ENCODE measurements around the gene MYO7B. TPM values are rescaled to one million over a fixed set of nuclear protein-coding genes. Genes with fewer than 3 reads are reported as not detected.

The MYO7B gene
- total RNA-seq, 1 donor from 2014 or later: not detected

DNA sequence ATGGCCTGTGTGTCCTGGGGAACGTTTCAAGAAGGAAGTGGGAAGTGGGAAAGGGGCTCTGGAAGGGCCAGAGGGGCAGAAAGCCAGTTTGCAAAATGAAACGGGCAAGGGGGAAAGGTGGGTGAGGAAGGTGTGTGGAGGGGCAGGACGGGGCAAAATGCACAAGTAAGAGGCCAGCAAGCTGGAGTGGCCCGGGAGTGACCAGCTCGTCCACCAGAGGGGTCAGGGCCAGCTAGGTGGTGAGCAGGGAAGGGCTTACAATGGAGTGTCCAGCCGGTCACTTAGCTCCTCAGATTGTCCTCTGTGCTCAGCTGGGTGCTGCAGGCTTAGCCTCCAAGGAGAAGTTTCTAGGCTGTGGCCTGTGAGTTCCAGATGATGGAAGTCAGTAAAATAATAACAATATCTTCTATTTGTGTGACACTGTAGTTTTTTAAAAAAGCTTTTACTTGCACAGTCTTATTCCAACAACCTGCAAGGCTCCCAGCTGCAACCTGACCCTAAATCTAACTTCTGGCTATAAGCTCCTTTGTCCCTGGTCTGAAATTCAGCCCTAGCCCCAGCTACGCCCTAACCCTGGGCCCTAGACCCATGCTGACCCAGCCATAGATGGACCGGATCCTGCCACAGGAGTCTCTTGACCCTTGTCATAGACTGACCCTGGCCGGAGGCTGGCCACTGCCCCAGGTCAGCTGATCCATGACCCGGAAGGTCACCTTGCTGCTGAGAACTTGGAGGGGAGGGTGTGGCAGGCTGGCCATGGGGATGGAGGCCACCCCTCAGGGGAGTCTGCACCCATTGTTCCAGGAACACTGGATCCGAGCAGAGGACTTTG lies 29.2 kb downstream of the MYO7B start:
- TF ChIP-seq, protein P1, sequence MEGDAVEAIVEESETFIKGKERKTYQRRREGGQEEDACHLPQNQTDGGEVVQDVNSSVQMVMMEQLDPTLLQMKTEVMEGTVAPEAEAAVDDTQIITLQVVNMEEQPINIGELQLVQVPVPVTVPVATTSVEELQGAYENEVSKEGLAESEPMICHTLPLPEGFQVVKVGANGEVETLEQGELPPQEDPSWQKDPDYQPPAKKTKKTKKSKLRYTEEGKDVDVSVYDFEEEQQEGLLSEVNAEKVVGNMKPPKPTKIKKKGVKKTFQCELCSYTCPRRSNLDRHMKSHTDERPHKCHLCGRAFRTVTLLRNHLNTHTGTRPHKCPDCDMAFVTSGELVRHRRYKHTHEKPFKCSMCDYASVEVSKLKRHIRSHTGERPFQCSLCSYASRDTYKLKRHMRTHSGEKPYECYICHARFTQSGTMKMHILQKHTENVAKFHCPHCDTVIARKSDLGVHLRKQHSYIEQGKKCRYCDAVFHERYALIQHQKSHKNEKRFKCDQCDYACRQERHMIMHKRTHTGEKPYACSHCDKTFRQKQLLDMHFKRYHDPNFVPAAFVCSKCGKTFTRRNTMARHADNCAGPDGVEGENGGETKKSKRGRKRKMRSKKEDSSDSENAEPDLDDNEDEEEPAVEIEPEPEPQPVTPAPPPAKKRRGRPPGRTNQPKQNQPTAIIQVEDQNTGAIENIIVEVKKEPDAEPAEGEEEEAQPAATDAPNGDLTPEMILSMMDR (IDR thresholded peaks at IDR 0.05; ENCODE audit: insufficient read depth, low read length, severe bottlenecking): no peak
- DNase-seq (ENCODE audit: low read depth) (no peak), FAIRE-seq (no peak)
- no peaks in the 10 kb centered on the region for H3K36me3 ChIP-seq (ENCODE audit: control insufficient read depth, insufficient read depth, low read length)
- no peak overlapping the region for H3K4me3 ChIP-seq (ENCODE audit: low read depth, low read length)
- peaks cover 4% of the 10 kb centered on the region for H3K27me3 ChIP-seq (ENCODE audit: control insufficient read depth, insufficient read depth, low read length)

DNA sequence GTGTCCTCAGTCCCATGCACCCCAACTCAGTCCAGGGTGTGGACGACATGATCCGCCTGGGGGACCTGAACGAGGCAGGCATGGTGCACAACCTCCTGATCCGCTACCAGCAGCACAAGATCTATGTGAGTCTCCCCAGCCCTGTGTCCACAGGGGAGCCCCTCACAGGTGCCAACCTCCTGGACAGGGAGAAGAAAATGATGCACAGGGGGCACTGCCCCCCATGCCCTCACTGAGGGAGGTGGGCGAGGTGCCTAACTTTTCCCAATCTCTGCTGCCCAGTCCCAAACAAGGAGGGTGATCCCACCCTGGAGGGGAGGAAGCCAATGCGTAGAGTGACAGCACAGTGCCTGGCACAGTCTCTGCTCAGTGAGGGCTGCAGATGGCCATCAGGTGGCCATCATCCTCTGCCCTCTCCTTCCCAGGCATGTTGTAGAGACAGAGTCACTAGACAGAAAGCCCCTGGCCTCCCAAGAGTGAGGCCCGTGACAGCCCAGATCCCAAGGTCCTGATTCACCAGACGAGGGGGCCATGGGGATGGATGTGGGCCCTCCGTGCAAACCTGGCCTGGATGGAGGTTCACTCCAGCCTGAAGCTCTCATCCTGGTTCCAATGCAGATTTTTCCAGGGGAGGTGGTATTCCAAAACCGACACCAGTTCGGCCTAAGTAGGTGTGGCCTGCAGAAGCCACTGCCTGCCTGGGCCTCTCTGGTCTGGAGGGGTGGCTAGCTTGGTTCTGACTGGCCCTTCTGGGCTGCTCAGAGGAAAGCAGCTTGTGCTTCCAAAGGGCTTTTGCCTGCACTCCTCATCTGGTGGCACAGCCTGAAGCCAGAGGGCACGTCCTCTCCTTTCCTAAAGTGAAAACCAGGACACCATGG lies 30.0 kb downstream of the MYO7B start:
- Histone ChIP-seq H3K4me3 (ENCODE audit: low read depth, low read length) (no peak overlapping the region), H3K27me3 (ENCODE audit: control insufficient read depth, insufficient read depth, low read length) (peaks cover 4% of the 10 kb centered on the region), H3K36me3 (ENCODE audit: control insufficient read depth, insufficient read depth, low read length) (no peaks in the 10 kb centered on the region)
- no peak for FAIRE-seq
- TF ChIP-seq, protein P1 (IDR thresholded peaks at IDR 0.05; ENCODE audit: insufficient read depth, low read length, severe bottlenecking): no peak
- DNase-seq (ENCODE audit: low read depth): no peak

DNA sequence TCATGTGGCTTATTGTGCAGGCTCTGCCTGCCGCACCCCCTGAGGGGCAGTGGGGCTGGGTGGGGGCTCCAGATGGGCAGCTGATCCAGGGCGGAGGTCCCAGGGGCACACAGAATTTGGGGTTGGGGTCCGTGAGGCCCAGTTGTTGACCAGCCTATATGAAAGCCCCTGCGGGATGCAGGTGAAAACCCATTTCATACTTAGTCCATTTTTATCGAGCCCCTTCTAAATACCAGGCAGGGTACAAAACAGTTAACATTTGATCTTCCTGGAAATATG lies 30.6 kb downstream of the MYO7B start:
- Histone ChIP-seq H3K4me3 (ENCODE audit: low read depth, low read length) (no peak overlapping the region), H3K36me3 (ENCODE audit: control insufficient read depth, insufficient read depth, low read length) (no peaks in the 10 kb centered on the region), H3K27me3 (ENCODE audit: control insufficient read depth, insufficient read depth, low read length) (peaks cover 4% of the 10 kb centered on the region)
- FAIRE-seq (no peak), DNase-seq (ENCODE audit: low read depth) (no peak)
- TF ChIP-seq, protein P1 (IDR thresholded peaks at IDR 0.05; ENCODE audit: insufficient read depth, low read length, severe bottlenecking): no peak

DNA sequence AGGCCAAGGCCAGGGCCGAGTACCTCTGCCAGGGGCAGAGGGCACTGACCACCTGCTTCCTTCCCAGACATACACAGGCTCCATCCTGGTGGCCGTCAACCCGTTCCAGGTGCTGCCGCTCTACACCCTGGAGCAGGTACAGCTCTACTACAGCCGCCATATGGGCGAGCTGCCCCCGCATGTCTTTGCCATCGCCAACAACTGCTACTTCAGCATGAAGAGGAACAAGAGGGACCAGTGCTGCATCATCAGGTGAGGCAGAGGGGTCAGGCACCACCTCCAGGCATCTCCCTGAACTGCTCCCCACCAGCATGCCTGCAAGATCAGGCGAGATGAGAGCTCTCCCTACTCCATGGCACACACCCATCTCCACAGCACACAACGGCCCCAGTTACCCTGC lies 31.1 kb downstream of the MYO7B start:
- no peak for DNase-seq (ENCODE audit: low read depth)
- Histone ChIP-seq H3K27me3 (ENCODE audit: control insufficient read depth, insufficient read depth, low read length) (peaks cover 4% of the 10 kb centered on the region), H3K36me3 (ENCODE audit: control insufficient read depth, insufficient read depth, low read length) (no peaks in the 10 kb centered on the region), H3K4me3 (ENCODE audit: low read depth, low read length) (no peak overlapping the region)
- FAIRE-seq: no peak
- TF ChIP-seq, protein P1 (IDR thresholded peaks at IDR 0.05; ENCODE audit: insufficient read depth, low read length, severe bottlenecking): no peak

DNA sequence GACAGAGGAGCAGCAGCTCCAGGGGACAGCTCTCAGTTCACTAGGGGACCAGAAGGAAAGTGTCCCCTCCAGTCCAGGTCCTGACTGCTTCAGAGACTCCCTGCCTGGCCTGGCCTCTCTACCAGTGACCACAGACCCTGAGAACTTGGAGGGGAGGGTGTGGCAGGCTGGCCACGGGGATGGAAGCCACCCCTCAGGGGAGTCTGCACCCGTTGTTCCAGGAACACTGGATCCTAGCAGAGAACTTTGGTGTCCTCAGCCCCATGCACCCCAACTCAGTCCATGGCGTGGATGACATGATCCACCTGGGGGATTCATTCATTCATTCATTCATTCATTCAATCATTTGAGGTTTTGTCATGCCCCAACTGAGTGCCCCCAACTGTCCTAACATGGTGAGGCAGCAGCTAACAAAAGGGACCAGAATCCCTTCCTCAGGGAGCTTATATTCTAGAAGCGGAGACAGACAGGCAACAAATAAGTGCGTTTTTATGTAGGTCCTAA lies 31.9 kb downstream of the MYO7B start:
- TF ChIP-seq, protein P1 (IDR thresholded peaks at IDR 0.05; ENCODE audit: insufficient read depth, low read length, severe bottlenecking): no peak
- peaks cover 4% of the 10 kb centered on the region for H3K27me3 ChIP-seq (ENCODE audit: control insufficient read depth, insufficient read depth, low read length)
- H3K4me3 ChIP-seq (ENCODE audit: low read depth, low read length): no peak overlapping the region
- FAIRE-seq: no peak
- DNase-seq (ENCODE audit: low read depth): no peak
- H3K36me3 ChIP-seq (ENCODE audit: control insufficient read depth, insufficient read depth, low read length): no peaks in the 10 kb centered on the region
